IPS-18c (cell line): ENCODE measurements around the gene TBC1D22B.

Source experiments
- H3K4me3 ChIP-seq: 2 replicates; pipeline ENCODE4 v1.7.0; 2013; ENCODE audit warnings: low read depth, mild to moderate bottlenecking, low read length, moderate library complexity; ENCODE audit not compliant: insufficient read depth
- H3K9me3 ChIP-seq: one replicate; pipeline ENCODE4 v1.6.1; 2013; ENCODE audit warnings: mild to moderate bottlenecking, low read length, moderate library complexity; ENCODE audit not compliant: control insufficient read depth, insufficient read depth

Gene TBC1D22B

DNA sequence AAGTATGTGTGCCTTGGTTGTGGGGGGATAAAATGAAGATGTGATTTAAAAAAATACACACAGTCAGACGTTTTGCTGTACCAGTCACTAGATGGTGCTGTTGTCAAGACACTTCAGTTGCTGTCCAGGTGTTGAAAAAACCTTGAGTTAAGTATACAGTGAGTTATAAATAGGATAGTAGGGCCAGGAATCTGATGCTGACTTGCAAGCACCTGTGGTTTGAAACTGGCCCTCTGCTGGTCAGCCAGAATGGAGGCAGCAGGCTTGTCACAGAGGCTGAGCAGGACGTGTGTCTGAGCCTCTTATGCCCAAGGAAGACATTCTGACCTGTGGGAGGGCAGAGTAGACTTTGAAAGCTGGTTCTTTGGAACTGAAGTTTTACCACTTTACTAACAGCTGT is 124.0 kb downstream of the TBC1D22B start:
- Histone ChIP-seq H3K9me3 (no peaks in the 10 kb centered on the region), H3K4me3 (no peak overlapping the region)
